Natural killer cell treated with Interleukin-12 subunit alpha and Interleukin-12 subunit beta and Interleukin-15 and Interleukin-18, amount 100 ng/mL, for 72 hours (primary cell): ENCODE results near the gene DEFB125. TPM values are rescaled to one million over a fixed set of nuclear protein-coding genes. Genes with fewer than 3 reads are reported as not detected.
"Not testable (repeated sequence)": the region's sequence is repeated elsewhere in the genome, so short reads cannot be mapped to it uniquely, and the experiment has no call there.

Source experiments
- ATAC-seq, 2 donors: fragments of 150-1000 bp; cut with Tn5 transposase in 1 of 2; sonication (Bioruptor Pico), chemical (Tn5 transposase) in 1 of 2; 2 replicates each; pipeline ENCODE4 v1.10.0; 2021
- DNase-seq: peaks from one replicate; pipeline ENCODE4 v3.0.0; 2022; ENCODE audit warnings: low spot score
- H3K27ac Mint-ChIP-seq, 2 donors: 1 replicate in 1 of 2; 2 replicates in 1 of 2; pipeline ENCODE4 v1.8.0; 2022; ENCODE audit warnings: mixed read lengths in 2 of 2, mild to moderate bottlenecking in 1 of 2, moderate library complexity in 1 of 2
- H3K27me3 Mint-ChIP-seq, 2 donors: 1 replicate in 1 of 2; 2 replicates in 1 of 2; pipeline ENCODE4 v1.8.0; 2022; ENCODE audit warnings: mixed read lengths in 2 of 2
- H3K36me3 Mint-ChIP-seq: one replicate; pipeline ENCODE4 v1.8.0; 2022; ENCODE audit warnings: mixed read lengths
- H3K4me1 Mint-ChIP-seq, 2 donors: 1 replicate in 1 of 2; 2 replicates in 1 of 2; pipeline ENCODE4 v1.8.0; 2022; ENCODE audit warnings: low read depth in 2 of 2, mixed read lengths in 2 of 2, mild to moderate bottlenecking in 1 of 2
- H3K4me3 Mint-ChIP-seq: one replicate; pipeline ENCODE4 v1.8.0; 2022; ENCODE audit warnings: mixed read lengths
- H3K9me3 Mint-ChIP-seq: 2 replicates; pipeline ENCODE4 v1.8.0; 2022; ENCODE audit warnings: mixed read lengths
- total RNA-seq, 2 donors: library from RNA; stranded (reverse); gene quantifications; one replicate each; pipeline ENCODE4 v1.2.3, GENCODE V29; 2022

DEFB125 gene
- not detected for total RNA-seq

- peaks cover 47 to 73% of the 10 kb centered on the region in 2 donors for H3K27me3 Mint-ChIP-seq
- DNase-seq, result no peak
- ATAC-seq, result no peak
- H3K27ac Mint-ChIP-seq, result no peak within 1 kb of the TSS
- H3K4me3 Mint-ChIP-seq, result no peak within 1 kb of the TSS
- no peaks in the 10 kb centered on the region for H3K4me1 Mint-ChIP-seq
- H3K36me3 Mint-ChIP-seq, result no peaks in the 10 kb centered on the region
- H3K9me3 Mint-ChIP-seq, result no peaks in the 10 kb centered on the region
Observed at GRCh38 chr20:87401-87800, at the start of gene DEFB125. Gene DEFB125, plus strand, starts transcription at chr20:87672. Its CDS starts 38 bp downstream, at chr20:87710.

GRCh38 chr20:60035-60918, 27.2 kb upstream of the DEFB125 start:
- H3K27me3 Mint-ChIP-seq, result no peaks in the 10 kb centered on the region
- no peaks in the 10 kb centered on the region for H3K4me1 Mint-ChIP-seq
- DNase-seq, result no peak
- no peak overlapping the region for H3K4me3 Mint-ChIP-seq
- no peak for ATAC-seq
- no peak overlapping the region for H3K27ac Mint-ChIP-seq
- no peaks in the 10 kb centered on the region for H3K9me3 Mint-ChIP-seq
- H3K36me3 Mint-ChIP-seq, result no peaks in the 10 kb centered on the region

GRCh38 chr20:61230-61629, 26.2 kb upstream of the DEFB125 start:
- no peaks in the 10 kb centered on the region for H3K36me3 Mint-ChIP-seq
- no peak for ATAC-seq

GRCh38 chr20:61757-62156, 25.7 kb upstream of the DEFB125 start:
- H3K9me3 Mint-ChIP-seq, result no peaks in the 10 kb centered on the region
- no peaks in the 10 kb centered on the region for H3K27me3 Mint-ChIP-seq
- H3K27ac Mint-ChIP-seq, result no peak overlapping the region
- no peak for DNase-seq
- peak; percentile 8 to 15 for ATAC-seq
- no peak overlapping the region for H3K4me3 Mint-ChIP-seq
- H3K4me1 Mint-ChIP-seq, result no peaks in the 10 kb centered on the region
- no peaks in the 10 kb centered on the region for H3K36me3 Mint-ChIP-seq

More at GRCh38 chr20:61230-61629, 26.2 kb upstream of the DEFB125 start:
- no peaks in the 10 kb centered on the region for H3K27me3 Mint-ChIP-seq
- no peaks in the 10 kb centered on the region for H3K4me1 Mint-ChIP-seq
- no peak overlapping the region for H3K27ac Mint-ChIP-seq
- no peak overlapping the region for H3K4me3 Mint-ChIP-seq
- no peaks in the 10 kb centered on the region for H3K9me3 Mint-ChIP-seq
- DNase-seq, result no peak

GRCh38 chr20:62487-62886, 25.0 kb upstream of the DEFB125 start:
- no peaks in the 10 kb centered on the region for H3K9me3 Mint-ChIP-seq
- no peaks in the 10 kb centered on the region for H3K27me3 Mint-ChIP-seq
- H3K27ac Mint-ChIP-seq, result no peak overlapping the region
- no peak overlapping the region for H3K4me3 Mint-ChIP-seq
- DNase-seq, result no peak
- no peaks in the 10 kb centered on the region for H3K4me1 Mint-ChIP-seq
- ATAC-seq, result peak in 1 of 2 donors; percentile 17
- H3K36me3 Mint-ChIP-seq, result no peaks in the 10 kb centered on the region

- no peaks in the 10 kb centered on the region for H3K36me3 Mint-ChIP-seq
- no peaks in the 10 kb centered on the region for H3K4me1 Mint-ChIP-seq
- ATAC-seq (no peak), DNase-seq (no peak)
- H3K27me3 Mint-ChIP-seq, result peaks cover 2% of the 10 kb centered on the region in 2 donors
- H3K9me3 Mint-ChIP-seq, result no peaks in the 10 kb centered on the region
- no peak overlapping the region for H3K27ac Mint-ChIP-seq
- no peak overlapping the region for H3K4me3 Mint-ChIP-seq
Observed at GRCh38 chr20:64026-64603, 23.4 kb upstream of the DEFB125 start.

GRCh38 chr20:64766-65322, 22.6 kb upstream of the DEFB125 start:
- ATAC-seq (peak; percentile 39 to 54), DNase-seq (no peak)
- Mint-ChIP-seq H3K27ac (no peak overlapping the region), H3K9me3 (no peaks in the 10 kb centered on the region), H3K4me1 (no peaks in the 10 kb centered on the region), H3K27me3 (peaks cover 4 to 9% of the 10 kb centered on the region in 2 donors), H3K4me3 (no peak overlapping the region), H3K36me3 (no peaks in the 10 kb centered on the region)

GRCh38 chr20:77231-77630, 10.2 kb upstream of the DEFB125 start:
- ATAC-seq, result no peak

GRCh38 chr20:78338-78737, 9.1 kb upstream of the DEFB125 start:
- ATAC-seq, result no peak
- no peak for DNase-seq
- Mint-ChIP-seq H3K27ac (no peak overlapping the region), H3K9me3 (peaks cover 3% of the 10 kb centered on the region), H3K4me1 (no peaks in the 10 kb centered on the region), H3K27me3 (peaks cover 40 to 72% of the 10 kb centered on the region in 2 donors), H3K36me3 (peaks cover 24% of the 10 kb centered on the region), H3K4me3 (no peak overlapping the region)

More at GRCh38 chr20:77231-77630, 10.2 kb upstream of the DEFB125 start:
- H3K27ac Mint-ChIP-seq, result no peak overlapping the region
- peaks cover 39 to 67% of the 10 kb centered on the region in 2 donors for H3K27me3 Mint-ChIP-seq
- peaks cover 3% of the 10 kb centered on the region for H3K9me3 Mint-ChIP-seq
- no peak overlapping the region for H3K4me3 Mint-ChIP-seq
- H3K36me3 Mint-ChIP-seq, result peaks cover 24% of the 10 kb centered on the region
- DNase-seq, result no peak
- H3K4me1 Mint-ChIP-seq, result no peaks in the 10 kb centered on the region

- H3K36me3 Mint-ChIP-seq, result peaks cover 24% of the 10 kb centered on the region
- H3K27me3 Mint-ChIP-seq, result peaks cover 35 to 75% of the 10 kb centered on the region in 2 donors
Observed at GRCh38 chr20:79565-79964, 7.9 kb upstream of the DEFB125 start.

GRCh38 chr20:90651-91050, 3.2 kb downstream of the DEFB125 start:
- Mint-ChIP-seq H3K36me3 (peaks cover 11% of the 10 kb centered on the region), H3K27ac (no peak overlapping the region), H3K27me3 (peaks cover 50 to 76% of the 10 kb centered on the region in 2 donors), H3K9me3 (peaks cover 3% of the 10 kb centered on the region), H3K4me1 (no peaks in the 10 kb centered on the region), H3K4me3 (no peak overlapping the region)
- ATAC-seq (no peak), DNase-seq (no peak)

More at GRCh38 chr20:79565-79964, 7.9 kb upstream of the DEFB125 start:
- Mint-ChIP-seq H3K4me3 (no peak overlapping the region), H3K27ac (no peak overlapping the region), H3K9me3 (peaks cover 3% of the 10 kb centered on the region), H3K4me1 (no peaks in the 10 kb centered on the region)
- ATAC-seq (peak in 1 of 2 donors; percentile 24), DNase-seq (no peak)

GRCh38 chr20:93641-94040, 6.2 kb downstream of the DEFB125 start:
- peaks cover 45 to 67% of the 10 kb centered on the region in 2 donors for H3K27me3 Mint-ChIP-seq
- DNase-seq, result no peak
- no peaks in the 10 kb centered on the region for H3K4me1 Mint-ChIP-seq
- ATAC-seq, result no peak
- peaks cover 21% of the 10 kb centered on the region for H3K36me3 Mint-ChIP-seq
- peaks cover 9% of the 10 kb centered on the region for H3K9me3 Mint-ChIP-seq
- H3K27ac Mint-ChIP-seq, result no peak overlapping the region
- no peak overlapping the region for H3K4me3 Mint-ChIP-seq

GRCh38 chr20:95215-95614, 7.7 kb downstream of the DEFB125 start:
- Mint-ChIP-seq H3K4me3 (no peak overlapping the region), H3K9me3 (peaks cover 9% of the 10 kb centered on the region), H3K36me3 (peaks cover 21% of the 10 kb centered on the region), H3K4me1 (no peaks in the 10 kb centered on the region), H3K27me3 (peaks cover 44 to 76% of the 10 kb centered on the region in 2 donors), H3K27ac (no peak overlapping the region)
- DNase-seq (no peak), ATAC-seq (no peak)

- H3K27ac Mint-ChIP-seq, H3K4me3 Mint-ChIP-seq, DNase-seq, ATAC-seq, H3K4me1 Mint-ChIP-seq, H3K9me3 Mint-ChIP-seq: not testable (repeated sequence)
- Mint-ChIP-seq H3K27me3 (peaks cover 33 to 67% of the 10 kb centered on the region in 2 donors), H3K36me3 (peaks cover 21% of the 10 kb centered on the region)
Observed at GRCh38 chr20:97691-98090, 10.2 kb downstream of the DEFB125 start.
